Measurements from ENCODE around the gene KCNK7.

- TF ChIP-seq, protein P1, sequence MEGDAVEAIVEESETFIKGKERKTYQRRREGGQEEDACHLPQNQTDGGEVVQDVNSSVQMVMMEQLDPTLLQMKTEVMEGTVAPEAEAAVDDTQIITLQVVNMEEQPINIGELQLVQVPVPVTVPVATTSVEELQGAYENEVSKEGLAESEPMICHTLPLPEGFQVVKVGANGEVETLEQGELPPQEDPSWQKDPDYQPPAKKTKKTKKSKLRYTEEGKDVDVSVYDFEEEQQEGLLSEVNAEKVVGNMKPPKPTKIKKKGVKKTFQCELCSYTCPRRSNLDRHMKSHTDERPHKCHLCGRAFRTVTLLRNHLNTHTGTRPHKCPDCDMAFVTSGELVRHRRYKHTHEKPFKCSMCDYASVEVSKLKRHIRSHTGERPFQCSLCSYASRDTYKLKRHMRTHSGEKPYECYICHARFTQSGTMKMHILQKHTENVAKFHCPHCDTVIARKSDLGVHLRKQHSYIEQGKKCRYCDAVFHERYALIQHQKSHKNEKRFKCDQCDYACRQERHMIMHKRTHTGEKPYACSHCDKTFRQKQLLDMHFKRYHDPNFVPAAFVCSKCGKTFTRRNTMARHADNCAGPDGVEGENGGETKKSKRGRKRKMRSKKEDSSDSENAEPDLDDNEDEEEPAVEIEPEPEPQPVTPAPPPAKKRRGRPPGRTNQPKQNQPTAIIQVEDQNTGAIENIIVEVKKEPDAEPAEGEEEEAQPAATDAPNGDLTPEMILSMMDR (IDR thresholded peaks at IDR 0.05 in 2 of 3, conservative IDR thresholded peaks at IDR 0.05 in 1 of 3; ENCODE audit: borderline replicate concordance in 1 of 3, insufficient read depth in 1 of 3, low read depth in 2 of 3, low read length in 2 of 3) = no peak
- no peak for TF ChIP-seq CEBPB (IDR thresholded peaks at IDR 0.05; ENCODE audit: low read depth)
- TF ChIP-seq, protein P2, sequence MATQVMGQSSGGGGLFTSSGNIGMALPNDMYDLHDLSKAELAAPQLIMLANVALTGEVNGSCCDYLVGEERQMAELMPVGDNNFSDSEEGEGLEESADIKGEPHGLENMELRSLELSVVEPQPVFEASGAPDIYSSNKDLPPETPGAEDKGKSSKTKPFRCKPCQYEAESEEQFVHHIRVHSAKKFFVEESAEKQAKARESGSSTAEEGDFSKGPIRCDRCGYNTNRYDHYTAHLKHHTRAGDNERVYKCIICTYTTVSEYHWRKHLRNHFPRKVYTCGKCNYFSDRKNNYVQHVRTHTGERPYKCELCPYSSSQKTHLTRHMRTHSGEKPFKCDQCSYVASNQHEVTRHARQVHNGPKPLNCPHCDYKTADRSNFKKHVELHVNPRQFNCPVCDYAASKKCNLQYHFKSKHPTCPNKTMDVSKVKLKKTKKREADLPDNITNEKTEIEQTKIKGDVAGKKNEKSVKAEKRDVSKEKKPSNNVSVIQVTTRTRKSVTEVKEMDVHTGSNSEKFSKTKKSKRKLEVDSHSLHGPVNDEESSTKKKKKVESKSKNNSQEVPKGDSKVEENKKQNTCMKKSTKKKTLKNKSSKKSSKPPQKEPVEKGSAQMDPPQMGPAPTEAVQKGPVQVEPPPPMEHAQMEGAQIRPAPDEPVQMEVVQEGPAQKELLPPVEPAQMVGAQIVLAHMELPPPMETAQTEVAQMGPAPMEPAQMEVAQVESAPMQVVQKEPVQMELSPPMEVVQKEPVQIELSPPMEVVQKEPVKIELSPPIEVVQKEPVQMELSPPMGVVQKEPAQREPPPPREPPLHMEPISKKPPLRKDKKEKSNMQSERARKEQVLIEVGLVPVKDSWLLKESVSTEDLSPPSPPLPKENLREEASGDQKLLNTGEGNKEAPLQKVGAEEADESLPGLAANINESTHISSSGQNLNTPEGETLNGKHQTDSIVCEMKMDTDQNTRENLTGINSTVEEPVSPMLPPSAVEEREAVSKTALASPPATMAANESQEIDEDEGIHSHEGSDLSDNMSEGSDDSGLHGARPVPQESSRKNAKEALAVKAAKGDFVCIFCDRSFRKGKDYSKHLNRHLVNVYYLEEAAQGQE (IDR thresholded peaks at IDR 0.05; ENCODE audit: low read depth) = no peak
- no peak for TF ChIP-seq RAD21 (IDR thresholded peaks at IDR 0.05; ENCODE audit: low read depth)
- TF ChIP-seq POLR2AphosphoS5 (IDR thresholded peaks at IDR 0.05; ENCODE audit: low read depth, low read length) = no peak
- no peak for TF ChIP-seq SIN3A (IDR thresholded peaks at IDR 0.05; ENCODE audit: low read depth)
- no peak for TF ChIP-seq EZH2 (IDR thresholded peaks at IDR 0.05)
- no peak for TF ChIP-seq YY1 (IDR thresholded peaks at IDR 0.05; ENCODE audit: extremely low read depth, insufficient replicate concordance, low read depth, low read length)
- TF ChIP-seq, protein P3, sequence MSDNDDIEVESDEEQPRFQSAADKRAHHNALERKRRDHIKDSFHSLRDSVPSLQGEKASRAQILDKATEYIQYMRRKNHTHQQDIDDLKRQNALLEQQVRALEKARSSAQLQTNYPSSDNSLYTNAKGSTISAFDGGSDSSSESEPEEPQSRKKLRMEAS (IDR thresholded peaks at IDR 0.05) = no peak
- no peak for TF ChIP-seq EZH2phosphoT487 (IDR thresholded peaks at IDR 0.05; ENCODE audit: borderline replicate concordance)
- no peak for TF ChIP-seq POLR2A (IDR thresholded peaks at IDR 0.05; ENCODE audit: borderline replicate concordance, extremely low read depth, insufficient read depth, insufficient read length)
- no peak for TF ChIP-seq SRF (IDR thresholded peaks at IDR 0.05; ENCODE audit: low read depth)
- TF ChIP-seq ZNF274 (IDR thresholded peaks at IDR 0.05; ENCODE audit: low read depth, low read length) = no peak
Observed at GRCh38 chr11:65595543-65596281, at the start of gene KCNK7.
